RPMI7951 (cell line): ENCODE data around the gene TPH2. TPM values are rescaled to one million over a fixed set of nuclear protein-coding genes. Genes with fewer than 3 reads are reported as not detected.

Source experiments
- DNase-seq: peaks from one replicate; pipeline ENCODE4 v3.0.0-alpha.2; 2012; ENCODE audit warnings: low read depth
- total RNA-seq: library from RNA; depleted of rRNA; stranded (reverse); fragments of >200 nt; shearing (Covaris generic); gene quantifications from 2 replicates; pipeline ENCODE4 v1.2.3, GENCODE V29; 2014

The TPH2 gene
- total RNA-seq, 1 experiment from 2014 or later: not detected

DNA sequence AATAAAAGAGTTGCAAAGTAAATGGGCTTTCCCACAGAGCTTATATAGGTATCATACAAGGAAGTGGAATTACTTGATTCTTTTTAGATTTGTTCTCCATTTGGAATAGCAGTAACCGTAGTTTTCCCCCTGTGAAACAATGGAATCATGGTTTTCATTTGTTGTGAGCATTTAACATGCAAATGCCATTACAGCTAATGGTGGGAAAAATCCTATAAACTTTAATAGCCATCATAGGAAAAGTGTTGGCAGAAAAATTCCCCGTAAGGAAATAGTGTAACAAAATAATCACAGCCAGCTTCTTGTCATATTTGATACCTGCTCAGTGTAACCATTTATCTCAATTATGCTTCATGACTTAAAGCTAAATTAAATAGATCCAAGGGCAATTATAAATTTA lies 95.3 kb downstream of the TPH2 start:
- no peak for DNase-seq

DNA sequence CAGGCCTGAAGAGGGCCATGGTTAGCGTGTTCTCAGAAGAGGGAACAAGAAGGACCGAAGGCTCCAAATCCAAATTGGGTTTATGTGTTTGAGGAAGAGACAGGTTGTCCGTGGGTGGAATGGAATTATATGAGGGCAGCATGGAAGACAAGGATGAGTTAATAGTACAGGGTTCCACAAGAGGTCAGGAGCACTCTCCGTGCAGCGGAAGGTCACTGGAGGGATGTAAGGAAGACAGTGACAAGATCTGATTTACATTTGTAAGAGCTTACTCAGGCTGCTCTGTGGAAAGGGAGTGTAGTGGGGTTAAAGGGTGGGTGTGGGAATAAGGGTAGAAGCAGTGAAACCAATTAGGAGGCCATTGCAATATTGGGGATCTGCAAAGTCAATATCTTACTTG lies 97.0 kb downstream of the TPH2 start:
- DNase-seq: no peak

DNA sequence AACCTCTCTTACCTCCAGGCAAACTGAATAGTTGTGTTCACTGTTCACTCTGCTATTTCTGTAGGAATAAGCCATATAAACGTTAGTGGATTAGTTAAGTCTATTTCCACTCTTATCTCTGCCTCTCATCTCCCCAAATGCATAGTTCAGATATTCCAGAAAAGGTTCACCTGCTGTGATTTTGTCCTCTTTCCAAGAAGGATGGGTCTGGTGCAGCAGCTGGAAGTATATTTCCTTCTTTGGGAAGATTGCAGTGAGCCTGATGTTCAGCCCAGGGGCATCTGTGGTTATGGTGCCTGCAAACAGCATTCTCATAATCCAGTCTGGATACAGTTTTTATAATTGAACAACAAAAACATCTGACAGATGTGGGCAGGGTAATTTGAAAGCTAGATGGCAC lies 97.7 kb downstream of the TPH2 start:
- no peak for DNase-seq

DNA sequence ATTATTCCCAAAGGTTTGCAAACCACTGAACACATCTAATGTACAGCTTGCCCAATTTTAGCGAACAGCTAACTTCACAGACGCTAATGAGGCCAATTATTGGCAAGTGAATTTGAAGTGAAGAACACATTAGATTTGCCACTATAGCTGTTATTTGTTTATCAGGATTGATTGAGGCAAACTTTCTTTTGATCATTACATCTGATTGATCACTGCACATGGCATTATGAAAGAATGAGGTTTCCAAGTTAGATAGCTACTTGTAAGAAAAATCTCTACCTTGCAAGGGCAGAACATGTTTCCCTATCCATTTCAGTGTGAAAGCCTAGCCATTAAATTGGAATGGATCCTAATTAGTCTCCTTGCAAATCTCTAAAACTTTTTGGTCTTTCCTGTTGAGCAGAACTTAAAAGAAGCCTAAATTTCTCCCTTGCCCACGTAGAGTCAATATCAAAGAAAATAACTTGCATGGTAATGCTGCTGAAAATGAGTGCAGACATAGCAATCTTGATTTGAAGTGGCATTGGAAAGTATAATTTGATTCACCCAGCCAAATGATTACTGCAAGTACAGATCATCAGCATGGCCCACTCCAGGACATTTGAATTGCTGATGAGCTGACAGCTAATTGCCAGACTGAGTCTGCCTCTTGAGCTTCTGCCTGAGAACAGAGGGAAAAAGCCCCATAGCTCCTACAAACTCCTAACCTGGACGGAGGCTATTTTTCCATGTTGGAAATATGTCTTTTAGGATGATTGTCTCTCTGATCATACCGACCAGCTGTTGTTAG lies 98.6 kb downstream of the TPH2 start:
- DNase-seq: no peak

DNA sequence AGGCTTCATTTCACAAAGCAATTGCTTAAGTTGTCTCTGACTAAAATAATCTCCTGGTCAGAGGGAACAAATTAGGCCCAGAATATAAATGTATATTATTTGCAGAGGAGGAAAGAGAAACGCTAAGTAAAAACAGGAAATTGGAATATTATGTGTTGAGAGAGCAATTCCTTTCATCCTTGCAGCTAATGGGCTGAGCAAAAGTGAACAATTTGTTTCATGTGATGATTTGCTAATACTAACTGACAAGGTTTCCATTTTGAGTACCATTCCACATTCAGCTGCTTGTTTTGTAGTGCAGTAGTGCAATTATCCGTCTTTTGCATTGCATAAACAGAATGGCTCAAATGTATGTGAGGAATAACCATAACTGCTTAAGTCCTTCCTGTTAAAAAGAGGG lies 103.2 kb downstream of the TPH2 start:
- DNase-seq: no peak

DNA sequence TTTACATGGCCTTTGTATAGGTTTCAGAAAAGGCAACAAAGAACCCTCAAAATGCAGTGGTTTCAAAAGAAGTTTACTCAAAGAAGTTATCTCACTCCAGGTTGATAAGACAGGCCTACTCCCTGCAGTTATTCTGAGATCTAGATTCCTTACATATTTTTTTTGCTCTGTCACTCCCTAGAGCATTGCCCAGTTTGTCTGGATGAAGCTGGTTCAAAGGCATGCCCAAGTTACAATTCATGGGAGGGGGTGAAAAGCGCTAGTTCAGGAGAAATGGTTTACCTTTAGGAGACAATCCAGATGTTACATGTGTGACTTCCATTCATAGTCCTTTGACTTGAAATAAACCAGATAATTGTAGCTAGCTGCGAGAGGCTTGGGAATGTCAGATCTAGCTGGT lies 115.0 kb downstream of the TPH2 start:
- DNase-seq: no peak

DNA sequence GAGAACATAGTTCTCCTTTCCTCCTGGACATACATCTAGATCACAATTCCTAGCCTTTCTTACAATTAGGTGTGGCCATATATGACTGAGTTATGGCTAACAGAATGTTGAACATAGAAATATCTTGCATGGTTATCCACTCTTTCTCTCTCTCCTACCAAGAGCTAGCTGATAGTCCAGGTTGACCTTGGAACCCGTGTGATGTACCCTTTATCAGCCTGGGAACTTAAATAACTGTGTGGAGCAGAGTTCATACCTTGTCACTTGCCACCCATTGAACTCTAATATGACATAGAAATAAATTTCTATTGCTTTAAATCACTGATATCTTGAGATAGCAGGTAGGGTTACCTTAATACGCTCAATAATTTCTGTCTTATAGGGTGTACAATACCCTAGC lies 115.9 kb downstream of the TPH2 start:
- DNase-seq: no peak

DNA sequence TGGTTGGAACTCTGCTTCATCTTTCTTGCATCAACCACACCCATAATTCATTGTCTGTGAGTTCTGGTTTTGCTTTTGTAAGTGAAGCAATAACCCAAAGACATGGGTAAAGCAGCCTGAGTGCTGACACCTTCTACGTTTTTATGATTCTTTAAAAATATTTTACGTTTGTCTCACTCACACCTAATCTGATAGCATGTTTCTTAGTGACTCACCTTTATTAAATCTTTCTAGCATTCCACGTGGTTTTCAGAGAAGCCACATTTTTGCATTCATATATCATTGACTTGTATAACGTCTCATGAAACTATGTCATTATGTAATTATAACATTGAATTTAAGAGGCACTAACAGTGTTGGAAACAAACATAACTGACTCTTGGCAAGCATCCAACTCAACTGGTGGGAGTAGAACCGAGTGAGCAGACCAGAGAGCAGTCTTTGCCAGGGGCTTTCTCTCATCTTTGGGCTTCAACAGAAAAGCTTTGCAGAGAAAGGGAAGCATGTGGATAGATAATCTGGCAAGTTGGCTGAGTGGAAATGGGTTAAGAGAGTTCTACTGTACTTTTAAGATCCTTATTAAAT lies 118.8 kb downstream of the TPH2 start:
- DNase-seq: no peak

DNA sequence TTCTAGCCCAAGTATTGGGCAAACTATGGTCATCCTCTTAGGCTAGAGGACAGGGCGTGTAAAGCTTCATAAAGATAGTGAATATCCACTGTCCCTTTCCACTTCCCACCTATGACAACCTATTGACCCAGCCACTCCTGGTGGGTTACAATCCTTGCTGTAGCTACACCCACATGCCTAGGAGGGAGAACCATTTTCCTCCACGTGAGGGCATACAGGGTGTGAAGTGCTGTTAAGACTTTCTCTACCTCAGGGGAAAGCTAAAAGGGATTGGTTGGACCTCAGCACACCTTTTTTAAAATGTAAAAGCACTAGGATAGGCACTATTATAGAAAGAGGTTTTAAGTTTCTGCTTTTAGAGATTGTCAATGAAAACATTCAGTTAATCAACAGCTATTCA lies 124.4 kb downstream of the TPH2 start:
- DNase-seq: no peak

DNA sequence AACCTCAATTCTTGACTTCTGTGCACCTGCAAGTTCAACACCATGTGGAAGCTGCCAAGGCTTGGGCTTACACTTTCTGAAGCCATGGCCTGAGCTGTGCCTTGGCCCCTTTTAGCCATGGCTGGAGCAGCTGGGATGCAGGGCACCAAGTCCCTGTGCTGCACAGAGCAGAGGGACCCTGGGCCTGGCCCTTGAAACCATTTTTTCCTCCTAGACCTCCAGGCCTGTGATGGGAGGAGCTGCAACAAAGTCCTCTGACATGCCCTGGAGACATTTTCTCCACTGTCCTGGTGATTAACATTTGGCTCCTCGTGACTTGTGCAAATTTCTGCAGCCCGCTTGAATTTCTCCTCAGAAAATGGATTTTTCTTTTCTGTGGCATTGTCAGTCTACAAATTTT lies 132.4 kb downstream of the TPH2 start:
- DNase-seq: no peak

DNA sequence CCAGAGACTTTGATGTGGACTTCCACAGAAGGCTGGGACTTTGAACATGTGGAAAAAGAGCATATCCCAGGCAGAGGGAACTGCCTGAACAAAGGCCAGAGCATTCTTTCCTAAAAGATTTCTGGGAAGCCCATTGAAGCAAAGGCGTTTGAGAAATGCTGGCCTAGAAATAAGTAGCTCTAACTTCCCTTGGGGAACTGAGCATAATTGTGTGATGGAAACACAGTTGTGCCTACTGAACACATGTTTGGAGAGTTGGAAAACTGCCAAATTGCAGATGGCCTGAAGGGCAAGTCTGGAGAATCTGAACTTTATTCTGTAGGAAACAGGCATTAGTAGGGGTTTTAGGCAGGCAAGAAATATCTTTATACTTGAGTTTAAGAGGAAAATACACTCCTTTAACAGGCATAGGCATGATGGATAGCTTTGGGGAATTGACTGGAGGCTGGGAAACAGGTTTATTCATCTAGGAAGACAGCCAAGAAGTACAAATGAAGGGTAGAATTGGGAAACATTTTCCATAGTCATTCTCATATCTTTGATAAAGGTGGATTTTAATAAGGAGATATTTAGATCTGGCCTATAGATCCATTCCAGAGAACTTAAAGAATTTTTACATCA lies 134.1 kb downstream of the TPH2 start:
- no peak for DNase-seq

DNA sequence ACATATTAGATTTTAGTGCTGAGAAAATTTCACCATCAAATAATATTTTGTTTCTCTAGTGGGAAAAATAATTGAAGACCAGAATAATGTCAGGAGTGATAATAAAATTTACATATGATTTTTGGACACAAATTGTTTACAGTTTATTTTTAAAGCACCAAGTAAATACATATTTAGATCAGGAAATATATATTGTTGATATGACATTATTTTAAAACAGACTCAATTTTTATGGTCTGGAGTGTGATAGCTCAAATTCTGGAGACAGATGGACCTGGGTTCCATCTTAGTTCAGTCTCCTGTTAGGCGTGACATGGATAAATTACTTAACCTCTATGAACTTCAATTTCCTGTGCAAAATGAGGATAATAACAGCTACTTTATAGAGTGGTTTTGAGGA lies 135.4 kb downstream of the TPH2 start:
- DNase-seq: no peak

DNA sequence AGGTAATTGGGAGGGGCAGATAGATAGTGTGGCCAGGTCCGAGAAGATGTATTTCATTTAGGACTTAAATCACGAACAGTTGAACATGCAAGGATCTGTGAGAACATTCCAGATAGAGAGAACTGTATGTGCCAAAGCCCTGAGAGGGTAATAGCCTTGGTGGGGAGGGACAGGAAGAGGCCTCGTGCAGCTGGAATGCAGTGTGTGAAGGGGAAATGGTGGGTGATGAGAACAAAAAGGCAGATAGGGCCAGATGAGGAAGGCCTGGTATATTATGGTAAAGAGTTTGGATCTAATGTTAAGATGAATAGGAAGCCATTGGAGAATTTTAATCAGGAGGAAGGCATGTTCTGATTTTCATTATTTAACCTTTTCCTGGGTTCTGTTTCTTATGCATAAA lies 136.3 kb downstream of the TPH2 start:
- no peak for DNase-seq

DNA sequence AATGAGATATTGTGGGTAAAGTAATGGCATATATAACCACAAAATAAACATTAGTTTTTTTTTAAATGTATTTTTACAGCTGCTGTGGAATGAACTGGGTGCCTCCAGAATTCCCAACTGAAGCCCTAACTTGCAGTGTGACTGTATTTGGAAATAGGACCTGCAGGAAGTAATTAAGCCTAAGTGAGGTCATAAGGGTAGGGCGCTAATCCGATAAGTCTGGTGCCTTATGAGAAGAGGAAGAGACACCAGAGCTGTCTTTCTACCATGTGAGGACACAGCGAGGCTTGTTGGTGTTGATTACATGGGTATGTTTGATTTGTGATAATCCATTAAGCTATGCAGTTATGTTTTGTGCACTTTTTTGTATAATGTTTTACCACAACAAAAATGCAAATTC lies 136.8 kb downstream of the TPH2 start:
- no peak for DNase-seq

DNA sequence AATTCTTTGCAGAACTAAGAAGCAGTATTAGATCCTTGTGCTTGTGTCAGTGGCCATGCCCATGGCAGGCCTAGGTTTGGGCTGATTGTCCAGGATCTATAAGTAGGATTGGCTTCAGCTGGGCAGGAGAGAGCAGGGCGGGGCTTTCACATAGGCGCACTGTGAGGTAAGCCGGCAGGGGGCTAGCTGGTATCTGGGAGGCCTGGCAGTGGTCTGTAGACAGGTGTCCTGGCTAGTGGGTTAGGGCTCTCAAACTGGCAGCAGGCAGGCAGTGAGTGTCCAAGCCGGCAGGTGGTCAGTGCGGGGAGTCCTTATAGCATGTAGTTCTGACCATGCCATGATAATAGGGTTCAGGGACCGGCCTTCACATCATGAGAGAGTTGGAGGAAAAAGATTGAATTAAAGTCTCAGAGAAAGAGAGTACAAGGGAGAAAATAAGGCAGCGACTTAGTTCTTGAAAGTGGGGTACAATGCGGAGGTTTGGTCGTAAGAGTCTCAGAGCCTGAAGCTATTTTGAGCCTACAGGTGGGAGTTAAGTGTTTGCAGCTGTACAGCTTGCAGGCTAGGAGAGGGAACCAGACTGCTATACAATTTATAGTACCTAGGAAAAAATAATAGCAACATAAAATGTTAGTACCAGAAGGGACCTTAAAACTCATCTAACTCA lies 137.4 kb downstream of the TPH2 start:
- DNase-seq: no peak

DNA sequence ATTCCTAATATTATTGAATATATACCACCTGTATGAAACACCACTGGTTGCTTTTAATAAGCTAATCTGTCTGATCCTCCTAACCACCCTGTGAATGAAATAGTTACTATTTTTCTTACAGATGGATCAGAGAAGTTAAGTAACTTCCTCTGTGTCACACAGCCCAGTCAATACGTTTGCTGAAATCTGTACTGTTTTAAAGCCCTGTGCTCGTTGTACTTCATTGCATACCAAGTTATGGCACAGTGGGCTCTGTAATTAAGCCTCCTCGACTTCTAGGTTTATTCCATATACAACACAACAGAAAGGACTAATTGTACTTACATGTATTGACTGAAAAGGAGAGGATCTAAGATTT lies 137.9 kb downstream of the TPH2 start:
- DNase-seq: no peak

DNA sequence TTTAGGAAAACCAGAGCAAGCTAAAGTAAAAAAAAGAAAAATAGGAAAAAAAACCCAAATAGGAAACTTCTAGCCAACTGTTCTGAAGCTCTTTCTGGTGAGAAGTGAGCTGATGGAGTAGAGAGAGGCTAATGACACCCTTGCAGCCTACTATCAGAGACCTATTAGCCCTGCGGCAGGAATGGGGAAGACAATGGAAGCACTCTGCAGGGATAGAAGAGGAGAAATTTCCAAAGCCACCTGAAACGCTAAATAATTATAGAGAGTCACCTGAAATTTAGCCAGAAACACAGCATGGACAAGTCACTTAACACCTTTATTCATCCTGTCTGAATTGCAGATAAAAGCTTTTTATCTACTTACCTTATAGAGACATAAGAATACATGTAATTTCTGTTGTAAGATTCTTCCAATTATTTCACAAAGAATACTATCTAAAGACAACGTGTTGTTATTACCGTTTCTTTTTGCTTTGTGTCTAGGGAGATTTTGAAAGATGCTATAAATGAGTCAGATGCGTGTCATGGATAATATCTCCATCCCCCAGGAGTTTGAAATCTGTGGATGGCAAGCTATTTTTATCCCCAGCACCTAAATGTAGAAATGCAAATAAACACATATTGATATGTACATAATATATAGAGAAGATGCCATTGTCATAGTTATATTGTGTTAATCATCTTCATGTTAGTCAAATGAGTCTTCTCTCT lies 138.6 kb downstream of the TPH2 start:
- DNase-seq: no peak

DNA sequence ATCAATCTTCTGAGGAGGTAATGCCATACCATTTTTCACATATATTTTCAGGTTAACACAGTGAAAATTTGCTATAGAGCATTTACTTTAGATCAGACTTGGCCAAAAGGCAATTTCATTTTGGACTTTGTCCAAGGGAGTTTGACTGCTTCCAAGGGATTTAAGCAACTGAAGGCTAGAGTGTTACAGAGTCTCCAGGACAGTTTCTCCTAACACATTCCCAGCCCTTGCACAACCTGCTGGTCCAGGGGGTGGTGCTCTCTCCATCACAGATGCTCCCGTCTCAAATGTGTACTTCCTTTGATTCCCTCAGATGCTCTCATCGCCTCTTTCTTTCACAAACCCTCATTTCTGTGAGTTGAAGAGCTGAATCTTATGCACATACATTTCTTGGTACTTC lies 143.1 kb downstream of the TPH2 start:
- DNase-seq: no peak
